Left colon (tissue), 2 donors: ENCODE results near the gene TRIM8. TPM values are rescaled to one million over a fixed set of nuclear protein-coding genes. Genes with fewer than 3 reads are reported as not detected.

Experiments used
- ATAC-seq: fragments of 200-7000 bp; cut with Tn5 transposase; one replicate; pipeline ENCODE4 v1.9.1; 2020; ENCODE audit warnings: mild to moderate bottlenecking, moderate library complexity
- DNase-seq, 2 donors: peaks; one replicate each; pipeline ENCODE4 v3.0.0-alpha.2; 2020
- intact Hi-C, 2 donors: fragments of 100-400 bp; cut with DNase I in 1 of 2; cut with micrococcal nuclease in 1 of 2; formaldehyde crosslinking; loops; one replicate each; pipeline versions ENCODE4 v1.11.2 to v1.14.0; 2022; cut with DNase I, micrococcal nuclease
- total RNA-seq, 2 donors: library from RNA; stranded (reverse); fragmentation: NEBNext Ultra II Directional; extraction: Animal tissue kit (Norgen Biotek cat#: 25700); gene quantifications; one replicate each; pipeline ENCODE4 v1.2.1, GENCODE V29; 2021
- donor health status: DM: no; HTN: no; CAD: no.
- donor health status: DM: yes; HTN: yes; CAD: no.

TRIM8 gene
- total RNA-seq, 2 donors from 2014 or later, result 58.4 to 64.0 TPM

GRCh38 chr10:102613785-102614184 lies 30.5 kb upstream of the TRIM8 start:
- ATAC-seq (no peak), DNase-seq (no peak)
- intact Hi-C loops, result no loop called here

GRCh38 chr10:102614888-102615287 lies 29.4 kb upstream of the TRIM8 start:
- intact Hi-C loops, result no loop called here
- DNase-seq (no peak), ATAC-seq (no peak)

- no peak for DNase-seq
- no peak for ATAC-seq
- intact Hi-C loops, result no loop called here
Observed at GRCh38 chr10:102615361-102615760, 28.9 kb upstream of the TRIM8 start.

DNA sequence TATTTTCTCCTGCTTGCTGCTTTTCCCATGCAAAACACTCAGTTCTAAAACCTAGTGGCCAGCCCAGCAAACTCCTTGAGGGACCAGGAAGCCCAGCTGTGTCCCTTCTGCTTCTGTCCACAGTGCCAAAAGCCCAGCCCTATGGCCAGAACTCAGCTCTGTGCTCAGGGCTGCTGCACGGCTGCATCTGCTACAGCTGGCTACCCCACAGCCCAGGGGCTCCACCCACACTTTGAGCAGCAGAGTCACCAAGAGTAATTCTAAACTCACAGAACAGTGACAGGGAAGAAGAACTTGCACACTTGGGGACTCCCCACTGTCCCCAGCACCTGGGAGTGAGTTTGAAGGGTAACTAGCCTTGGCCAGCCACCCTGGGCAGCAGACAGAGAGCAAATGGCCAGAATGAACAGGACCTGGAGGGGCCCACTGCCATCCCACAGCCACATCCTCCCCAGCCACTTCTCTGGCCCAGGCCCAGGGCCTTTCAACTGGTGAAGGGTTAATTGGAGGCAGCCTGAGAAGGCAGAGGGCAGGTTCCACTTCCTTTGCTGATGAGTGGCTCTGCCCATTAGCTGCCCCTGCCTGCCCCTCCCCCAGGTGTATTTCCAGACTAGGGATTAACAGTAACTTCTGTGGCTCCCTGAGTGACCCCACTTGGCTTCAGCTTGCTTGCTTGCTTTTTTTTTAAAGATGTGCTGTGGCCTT lies 28.1 kb upstream of the TRIM8 start:
- intact Hi-C loops, result no loop called here
- ATAC-seq, result no peak
- DNase-seq, result no peak

DNA sequence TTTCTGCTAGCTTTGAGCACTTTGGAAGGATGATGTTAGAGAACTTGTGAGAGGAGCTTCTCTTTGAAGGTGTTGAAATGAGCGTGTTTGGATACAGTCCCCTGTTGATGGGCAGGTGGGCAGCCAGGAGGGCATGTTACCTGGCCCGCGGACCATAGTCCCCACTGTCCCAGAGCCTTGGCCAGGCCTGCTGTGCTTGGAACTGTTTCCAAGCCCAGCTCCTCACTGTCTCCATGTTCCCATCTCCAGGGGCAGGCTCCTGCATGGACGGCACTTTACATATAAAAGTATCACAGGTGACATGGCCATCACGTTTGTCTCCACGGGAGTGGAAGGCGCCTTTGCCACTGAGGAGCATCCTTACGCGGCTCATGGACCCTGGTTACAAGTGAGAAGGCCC lies 27.2 kb upstream of the TRIM8 start:
- intact Hi-C loops, result no loop called here
- DNase-seq (no peak), ATAC-seq (no peak)

GRCh38 chr10:102617816-102618215 lies 26.5 kb upstream of the TRIM8 start:
- DNase-seq, result no peak
- no peak for ATAC-seq
- intact Hi-C loops, result no loop called here

DNA sequence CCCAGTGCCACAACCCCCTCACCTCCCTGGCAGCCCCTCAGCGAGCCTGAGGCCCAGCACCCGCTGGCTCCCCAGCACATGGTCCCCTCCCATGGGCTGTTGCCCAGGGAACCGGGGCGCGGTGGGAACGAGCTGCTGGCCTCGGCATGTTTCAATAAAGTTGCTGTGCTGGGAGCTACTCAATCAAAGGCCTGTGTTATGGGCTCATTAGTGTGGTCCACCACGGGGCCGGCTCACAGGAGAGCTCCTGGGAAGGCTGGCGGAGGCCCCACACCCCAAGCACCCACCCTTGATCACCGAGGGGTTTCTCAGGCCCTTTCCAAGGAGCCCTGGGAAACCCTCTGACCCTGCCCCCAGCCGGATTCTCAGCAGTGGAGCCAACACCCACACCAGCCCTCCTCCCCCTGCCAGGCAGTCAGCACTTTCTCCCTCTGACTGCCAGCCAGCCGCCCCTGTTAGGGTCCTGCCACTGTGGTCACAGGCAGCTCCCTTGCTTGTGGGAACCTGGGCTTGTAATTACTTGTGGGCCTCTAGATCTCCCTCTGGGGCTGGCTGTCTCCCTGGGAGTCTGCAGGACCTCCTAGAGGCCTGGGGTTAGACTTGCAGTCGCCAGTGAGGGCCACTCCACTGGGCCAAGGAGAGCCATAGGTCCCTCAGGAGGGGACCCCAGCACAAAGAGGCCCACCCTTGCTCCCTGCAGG lies 24.8 kb upstream of the TRIM8 start:
- ATAC-seq (no peak), DNase-seq (no peak)
- intact Hi-C loops, result no loop called here

DNA sequence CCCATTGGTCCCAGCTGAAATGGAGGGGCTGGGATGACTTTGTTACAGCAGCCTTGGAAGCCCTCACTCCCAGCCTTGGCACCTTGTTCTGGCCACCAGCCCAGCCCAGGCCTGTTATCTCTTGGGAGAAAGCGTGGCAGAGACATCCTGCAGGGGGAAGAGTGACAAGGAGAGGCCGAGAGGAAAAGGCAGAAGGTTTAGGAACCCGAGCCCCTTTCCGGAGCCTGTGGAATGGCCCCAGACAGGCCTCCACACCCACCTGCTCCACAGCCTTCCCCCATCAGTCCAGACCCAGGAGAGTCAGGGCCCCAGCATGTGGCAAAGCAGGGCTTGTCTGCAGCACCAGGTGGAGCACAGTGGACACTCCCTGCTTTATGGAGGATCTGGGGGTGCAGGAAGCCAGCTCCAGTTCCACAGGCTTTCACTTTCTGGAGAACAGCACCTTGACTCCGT lies 24.1 kb upstream of the TRIM8 start:
- peak; percentile 92 for ATAC-seq
- peak in 1 of 2 donors; percentile 43 for DNase-seq
- intact Hi-C loops, result no loop called here

DNA sequence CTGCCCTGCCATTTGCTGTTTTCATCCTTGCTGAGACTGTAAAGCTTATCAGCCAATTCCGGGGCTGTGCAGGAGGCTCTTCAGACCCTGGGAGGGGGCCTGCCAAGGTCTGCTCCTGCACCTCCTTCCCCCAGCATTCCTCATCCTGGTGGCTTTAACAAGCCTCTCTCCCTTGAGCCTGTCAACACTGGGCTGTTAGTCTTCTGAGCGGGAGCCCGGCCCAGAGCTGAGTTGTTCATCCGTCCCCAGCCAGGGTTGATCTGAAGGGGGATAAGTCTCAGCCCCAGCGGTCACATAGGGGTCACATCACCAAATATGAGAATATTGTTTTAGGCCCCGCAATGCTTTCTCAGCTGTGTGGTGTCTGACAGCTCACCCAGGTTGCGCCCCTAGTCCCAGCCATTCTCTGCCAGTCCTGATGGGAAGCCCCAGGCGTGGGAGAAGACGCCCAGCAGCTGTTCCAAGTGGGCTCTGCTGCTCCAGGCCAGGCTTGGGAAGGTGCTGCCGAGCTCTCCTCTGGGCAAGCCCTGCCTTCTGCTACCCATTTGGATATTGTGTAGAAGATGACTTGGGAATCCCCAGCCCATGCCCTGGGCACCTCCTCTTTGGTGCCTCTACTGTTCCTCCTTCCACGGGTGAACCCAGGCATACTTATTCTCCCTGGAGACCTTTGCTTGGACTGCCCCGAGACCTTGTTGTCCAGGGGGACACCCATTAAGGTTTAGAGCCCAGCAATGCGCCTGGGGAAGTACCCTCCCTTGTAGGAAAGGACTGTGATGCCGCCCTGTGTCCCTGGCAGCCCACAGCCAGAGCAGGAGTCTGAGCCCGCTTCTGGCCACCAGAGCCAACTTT lies 23.5 kb upstream of the TRIM8 start:
- DNase-seq, result no peak
- peak; percentile 41 for ATAC-seq
- intact Hi-C loops, result no loop called here

DNA sequence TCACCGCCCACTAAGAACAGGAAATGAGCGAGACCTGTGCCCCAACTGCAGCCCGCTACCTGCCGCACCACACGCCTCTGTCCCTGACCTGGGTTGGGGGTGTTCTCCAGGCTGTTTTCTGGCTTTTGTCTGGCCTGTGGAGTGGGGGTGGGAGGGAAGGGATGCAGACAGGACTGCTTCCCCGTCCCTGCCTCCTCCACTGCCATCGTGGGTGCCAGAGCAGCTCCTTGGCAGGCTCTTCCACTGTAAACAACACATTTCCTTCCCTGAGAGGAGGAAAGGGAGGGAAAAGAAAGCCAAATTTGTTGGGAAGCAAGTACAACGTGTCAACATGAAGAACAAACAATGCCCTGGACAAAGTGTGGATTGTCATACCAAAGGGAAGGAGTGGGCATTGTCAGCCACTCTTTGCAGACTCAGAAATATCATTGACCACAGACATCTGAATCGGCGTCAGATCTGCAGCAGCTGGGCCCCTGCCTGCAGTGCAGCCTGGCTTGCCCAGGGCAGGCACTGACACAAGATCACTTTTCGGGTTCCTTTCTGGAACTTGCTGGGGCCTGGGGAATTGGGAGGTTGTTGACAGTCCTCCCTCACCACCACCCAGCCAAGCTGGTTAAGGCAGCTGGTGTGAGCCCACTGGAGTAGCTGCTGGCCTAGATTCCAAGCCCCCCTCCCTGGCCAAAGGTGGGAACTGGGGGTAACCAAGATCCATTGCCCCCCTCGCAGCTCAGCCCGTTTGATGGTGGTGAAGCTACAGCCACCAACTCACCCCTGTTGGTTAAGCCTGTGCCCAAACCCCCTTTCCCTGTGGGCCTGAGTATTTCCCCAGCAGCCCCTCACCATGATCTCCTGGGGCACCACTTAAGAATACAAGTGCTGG lies 22.6 kb upstream of the TRIM8 start:
- DNase-seq, result no peak
- no peak for ATAC-seq
- intact Hi-C loops, result no loop called here

DNA sequence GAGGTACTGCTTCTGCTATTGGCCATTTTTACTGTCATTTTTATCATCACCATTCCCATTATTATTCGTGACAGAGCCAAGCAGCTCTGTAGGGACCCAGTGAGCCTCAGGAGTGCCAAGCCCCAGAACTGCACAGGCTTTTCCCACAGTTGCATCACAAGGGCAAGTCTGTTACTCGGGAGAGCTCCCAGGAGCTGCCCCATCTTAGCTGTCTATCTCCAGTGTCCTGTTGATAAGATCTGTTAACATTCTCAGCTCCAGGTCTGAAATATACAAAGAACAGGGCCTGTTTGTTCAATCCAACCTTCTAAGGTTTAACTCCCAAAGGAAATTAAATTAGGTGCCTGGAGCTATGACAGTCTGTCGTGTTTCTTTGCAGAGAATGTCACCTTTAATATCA lies 20.2 kb upstream of the TRIM8 start:
- ATAC-seq, result no peak
- no peak for DNase-seq
- intact Hi-C loops, result no loop called here

GRCh38 chr10:102624751-102625645 lies 19.3 kb upstream of the TRIM8 start:
- ATAC-seq, result no peak

GRCh38 chr10:102626026-102626685 lies 18.1 kb upstream of the TRIM8 start:
- intact Hi-C loops, result no loop called here
- DNase-seq (no peak), ATAC-seq (no peak)

More at GRCh38 chr10:102624751-102625645, 19.3 kb upstream of the TRIM8 start:
- DNase-seq, result no peak
- intact Hi-C loops, result no loop called here

DNA sequence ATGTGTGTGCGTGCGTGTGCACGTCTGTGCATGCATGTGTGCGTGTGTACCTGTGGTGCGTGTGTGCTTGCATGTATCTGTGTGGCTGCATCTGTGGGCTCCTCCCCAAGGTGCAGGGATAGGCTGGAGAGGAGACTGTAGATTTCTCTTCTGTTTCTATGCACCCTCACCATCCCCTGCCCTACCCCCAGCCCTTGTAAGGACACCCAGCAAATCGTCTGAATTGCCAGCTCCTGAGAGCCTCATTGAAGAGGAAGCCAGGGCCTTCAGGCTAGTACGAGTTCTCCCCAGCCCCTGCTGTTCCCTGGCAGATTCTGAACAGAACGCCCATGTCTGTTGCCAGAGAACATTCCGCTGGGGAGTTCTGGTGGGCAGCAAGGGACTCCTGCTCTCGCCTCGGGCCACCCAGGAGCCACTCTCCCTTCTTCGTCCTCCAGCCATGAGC lies 17.0 kb upstream of the TRIM8 start:
- intact Hi-C loops, result no loop called here
- DNase-seq, result no peak
- no peak for ATAC-seq

DNA sequence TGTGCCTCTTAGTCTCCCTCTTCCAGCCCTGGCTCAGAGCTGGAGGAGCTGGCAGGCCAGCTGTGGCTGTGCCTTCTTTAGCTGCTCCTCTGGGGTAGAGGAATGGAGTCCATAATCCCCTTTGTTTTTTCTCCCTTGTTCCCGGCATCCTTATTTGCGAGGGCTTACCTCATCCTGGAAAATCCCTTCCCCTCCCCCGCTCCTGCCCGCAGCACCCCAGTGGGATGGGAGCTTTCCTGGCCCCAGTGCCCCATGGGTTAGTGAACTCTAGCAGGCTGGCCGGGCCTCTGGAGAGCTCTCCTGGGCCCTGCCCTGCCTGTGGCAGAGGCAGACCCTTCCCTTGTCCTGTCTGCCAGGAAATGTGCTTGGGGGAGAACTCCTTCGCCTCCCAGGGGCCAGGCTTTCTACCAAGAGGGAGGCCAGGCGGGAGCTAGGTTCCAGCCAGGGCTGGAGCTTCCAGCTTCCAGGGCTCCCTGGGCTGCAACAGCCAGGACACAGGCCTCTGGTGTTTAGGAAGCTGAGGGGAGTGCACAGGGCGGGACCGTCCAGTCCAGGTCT lies 16.5 kb upstream of the TRIM8 start:
- ATAC-seq (no peak), DNase-seq (no peak)

GRCh38 chr10:102628451-102628911 lies 15.8 kb upstream of the TRIM8 start:
- intact Hi-C loops, result no loop called here
- ATAC-seq (no peak), DNase-seq (no peak)

More for the DNA sequence above, 16.5 kb upstream of the TRIM8 start:
- intact Hi-C loops, result no loop called here
